Endothelial cell (in vitro differentiated cells): ENCODE measurements around the gene SPOP. TPM values are rescaled to one million over a fixed set of nuclear protein-coding genes. Genes with fewer than 3 reads are reported as not detected.

ENCODE experiments used
- DNase-seq: peaks from one replicate; pipeline ENCODE4 v3.0.0; 2021; ENCODE audit warnings: low spot score
- H3K27ac Mint-ChIP-seq: one replicate; pipeline ENCODE4 v1.8.0; 2021; ENCODE audit warnings: mixed read lengths, inconsistent platforms; ENCODE audit not compliant: unreplicated experiment
- H3K27me3 Mint-ChIP-seq: one replicate; pipeline ENCODE4 v1.8.0; 2021; ENCODE audit warnings: mild to moderate bottlenecking, moderate library complexity, mixed read lengths, inconsistent platforms; ENCODE audit not compliant: unreplicated experiment
- H3K36me3 Mint-ChIP-seq: one replicate; pipeline ENCODE4 v1.8.0; 2021; ENCODE audit warnings: mild to moderate bottlenecking, low read depth, mixed read lengths, inconsistent platforms; ENCODE audit not compliant: unreplicated experiment
- H3K4me1 Mint-ChIP-seq: one replicate; pipeline ENCODE4 v1.8.0; 2021; ENCODE audit warnings: mild to moderate bottlenecking, mixed read lengths, inconsistent platforms; ENCODE audit not compliant: unreplicated experiment
- H3K4me3 Mint-ChIP-seq: one replicate; pipeline ENCODE4 v1.8.0; 2021; ENCODE audit warnings: mild to moderate bottlenecking, mixed read lengths, inconsistent platforms; ENCODE audit not compliant: unreplicated experiment
- H3K9me3 Mint-ChIP-seq: one replicate; pipeline ENCODE4 v1.8.0; 2021; ENCODE audit warnings: mixed read lengths, inconsistent platforms; ENCODE audit not compliant: unreplicated experiment
- CTCF ChIP-seq: fragments of 200-600 bp; sonication (generic); IDR thresholded peaks from one replicate; pipeline ENCODE4 v1.5.0; 2021; ENCODE audit warnings: antibody characterized with exemption; ENCODE audit not compliant: unreplicated experiment
- total RNA-seq: library from RNA; stranded (reverse); fragmentation: NEBNext Ultra II Directional; extraction: Animal tissue kit (Norgen Biotek cat#: 25700); gene quantifications from one replicate; pipeline ENCODE4 v1.2.1, GENCODE V29; 2021; ENCODE audit not compliant: unreplicated experiment

The SPOP gene
- total RNA-seq, 1 donor from 2014 or later = 55.6 TPM

- Mint-ChIP-seq H3K4me3 (no peak overlapping the region), H3K36me3 (peaks cover 8% of the 10 kb centered on the region), H3K27ac (no peak overlapping the region), H3K27me3 (no peaks in the 10 kb centered on the region), H3K9me3 (no peaks in the 10 kb centered on the region), H3K4me1 (peaks cover 17% of the 10 kb centered on the region)
- no peak for TF ChIP-seq CTCF
- no peak for DNase-seq
These were observed 7.3 kb downstream of the SPOP start for GRCh38 chr17:49670641-49671040.

- no peak overlapping the region for H3K27ac Mint-ChIP-seq
These were observed 7.9 kb downstream of the SPOP start for GRCh38 chr17:49670002-49670401.

GRCh38 chr17:49667854-49668253 lies 10.0 kb downstream of the SPOP start:
- Mint-ChIP-seq H3K4me3 (no peak overlapping the region), H3K36me3 (peaks cover 9% of the 10 kb centered on the region), H3K4me1 (peaks cover 19% of the 10 kb centered on the region), H3K9me3 (no peaks in the 10 kb centered on the region), H3K27me3 (no peaks in the 10 kb centered on the region), H3K27ac (no peak overlapping the region)
- TF ChIP-seq CTCF = no peak
- no peak for DNase-seq

More at GRCh38 chr17:49670002-49670401, 7.9 kb downstream of the SPOP start:
- DNase-seq = no peak
- Mint-ChIP-seq H3K9me3 (no peaks in the 10 kb centered on the region), H3K4me1 (peaks cover 13% of the 10 kb centered on the region), H3K4me3 (no peak overlapping the region), H3K36me3 (peaks cover 8% of the 10 kb centered on the region), H3K27me3 (no peaks in the 10 kb centered on the region)
- TF ChIP-seq CTCF = no peak

- Mint-ChIP-seq H3K36me3 (peaks cover 17% of the 10 kb centered on the region), H3K9me3 (no peaks in the 10 kb centered on the region), H3K27me3 (no peaks in the 10 kb centered on the region), H3K4me3 (peak overlapping the region; percentile 53), H3K27ac (peak overlapping the region; percentile 98), H3K4me1 (peaks cover 22% of the 10 kb centered on the region)
- TF ChIP-seq CTCF = no peak
- no peak for DNase-seq
These were observed 13.1 kb downstream of the SPOP start for GRCh38 chr17:49664706-49665211.

GRCh38 chr17:49659661-49660382 lies 18.1 kb downstream of the SPOP start:
- DNase-seq = no peak
- H3K36me3 Mint-ChIP-seq = peaks cover 17% of the 10 kb centered on the region

More at GRCh38 chr17:49659661-49660382, 18.1 kb downstream of the SPOP start:
- H3K4me3 Mint-ChIP-seq = no peak overlapping the region
- H3K27ac Mint-ChIP-seq = no peak overlapping the region
- peaks cover 23% of the 10 kb centered on the region for H3K4me1 Mint-ChIP-seq
- TF ChIP-seq CTCF = no peak
- no peaks in the 10 kb centered on the region for H3K27me3 Mint-ChIP-seq
- no peaks in the 10 kb centered on the region for H3K9me3 Mint-ChIP-seq
